K562 (cell line): ENCODE results near the gene MRAP2. TPM values are rescaled to one million over a fixed set of nuclear protein-coding genes. Genes with fewer than 3 reads are reported as not detected.

Source experiments
- ATAC-seq: fragments of 200-7000 bp; cut with Tn5 transposase; 3 replicates; pipeline ENCODE4 v1.9.1; 2020; ENCODE audit warnings: moderate library complexity
- BruUV-seq: library from RNA; stranded (reverse); fragments of 400-500 nt; replicated peaks from 2 replicates; lab custom pipeline; 2021; lab: Mats Ljungman, UMichigan
- CTCF ChIA-PET: fragments of 300-600 bp; formaldehyde crosslinking; extraction: SDS; loops from one replicate; lab custom pipeline; 2021; ENCODE audit warnings: low intra/inter-chr PET ratio; lab: Yijun Ruan, JAX
- POLR2A ChIA-PET: fragments of 300-600, 350-650 bp; sonication (Branson Sonifier 250); formaldehyde crosslinking; extraction: SDS; loops from one replicate; lab custom pipeline; 2021; ENCODE audit warnings: antibody characterized with exemption, inconsistent platforms; lab: Yijun Ruan, JAX
- DNase-seq, 4 experiments: peaks; one replicate each; pipeline versions ENCODE4 v3.0.0 to v3.0.0-alpha.2; 2011 to 2018; ENCODE audit warnings: low spot score in 3 of 4, mixed read lengths in 3 of 4; ENCODE audit errors: extremely low read depth in 1 of 4
- FAIRE-seq: peaks from 2 replicates; lab custom pipeline; 2011; peaks lifted over from hg19 to GRCh38; lab: Jason Lieb, UNC
- H2AFZ ChIP-seq: 2 replicates; pipeline ENCODE4 v1.6.0; 2011; ENCODE audit warnings: low read depth, low read length, control low read depth, inconsistent platforms
- H3K27ac ChIP-seq: fragments of 200-600 bp; 3 replicates; pipeline ENCODE4 v1.8.0; 2011; ENCODE audit warnings: low read depth, mild to moderate bottlenecking, control low read depth, inconsistent platforms, low read length, moderate library complexity, mixed read lengths; ENCODE audit errors: extremely low read depth
- H3K27me3 ChIP-seq, 2 experiments: fragments of 300-600 bp in 1 of 2; 2 replicates in 1 of 2; 3 replicates in 1 of 2; pipeline versions ENCODE4 v1.6.0 to v1.8.0; 2011; ENCODE audit warnings: inconsistent platforms in 2 of 2, low read length in 2 of 2, mild to moderate bottlenecking in 1 of 2, mixed read lengths in 1 of 2, moderate library complexity in 1 of 2; ENCODE audit not compliant: control insufficient read depth in 2 of 2, insufficient read depth in 2 of 2
- H3K36me3 ChIP-seq: fragments of 300-600 bp; 3 replicates; pipeline ENCODE4 v1.8.0; 2011; ENCODE audit warnings: mild to moderate bottlenecking, low read length, inconsistent platforms; ENCODE audit not compliant: control insufficient read depth, insufficient read depth
- H3K4me1 ChIP-seq, 2 experiments: fragments of 200-600 bp in 1 of 2; replicated peaks in 1 of 2; 2 replicates in 1 of 2; 3 replicates in 1 of 2; pipeline versions ENCODE4 v1.5.1 to v1.8.0; 2011; ENCODE audit warnings: inconsistent platforms in 2 of 2, low read length in 2 of 2, mild to moderate bottlenecking in 1 of 2, mixed read lengths in 1 of 2, moderate library complexity in 1 of 2; ENCODE audit not compliant: control insufficient read depth in 2 of 2, insufficient read depth in 2 of 2
- H3K4me2 ChIP-seq: 2 replicates; pipeline ENCODE4 v1.6.1; 2011; ENCODE audit warnings: low read length, control low read depth, inconsistent platforms, mixed read lengths; ENCODE audit not compliant: insufficient read depth
- H3K4me3 ChIP-seq: fragments of 200-600 bp; sonication (generic), shearing (Covaris generic); 2 replicates; pipeline ENCODE4 v1.5.1; 2016; ENCODE audit warnings: control low read depth, inconsistent platforms
- H3K79me2 ChIP-seq: fragments of 200-600 bp; 3 replicates; pipeline ENCODE4 v1.8.0; 2011; ENCODE audit warnings: low read length, inconsistent platforms; ENCODE audit not compliant: control insufficient read depth, insufficient read depth
- H3K9ac ChIP-seq, 2 experiments: 2 replicates each; pipeline versions ENCODE4 v1.6.0 to v1.6.1; 2011; ENCODE audit warnings: low read depth in 2 of 2, low read length in 2 of 2, control low read depth in 1 of 2, inconsistent platforms in 1 of 2, mild to moderate bottlenecking in 1 of 2, mixed read lengths in 1 of 2; ENCODE audit not compliant: insufficient read depth in 1 of 2
- H3K9me1 ChIP-seq: one replicate; pipeline ENCODE4 v1.6.0; 2011; ENCODE audit warnings: inconsistent platforms, mild to moderate bottlenecking, low read length, moderate library complexity; ENCODE audit not compliant: control insufficient read depth, insufficient read depth
- H3K9me3 ChIP-seq: replicated peaks from 2 replicates; pipeline ENCODE4 v1.5.1; 2011; ENCODE audit warnings: low read depth, low read length, inconsistent platforms; ENCODE audit not compliant: control insufficient read depth, insufficient read depth
- H4K20me1 ChIP-seq: replicated peaks from 2 replicates; pipeline ENCODE4 v1.6.1; 2011; ENCODE audit warnings: low read length, inconsistent platforms, mixed read lengths; ENCODE audit not compliant: control insufficient read depth, insufficient read depth
- ARID1B ChIP-seq: fragments of 450-650 bp; IDR thresholded peaks from 2 replicates; pipeline ENCODE4 v1.6.1; 2016; ENCODE audit warnings: antibody characterized with exemption, mild to moderate bottlenecking, inconsistent platforms
- CBFA2T2 ChIP-seq: fragments of 450-650 bp; conservative IDR thresholded peaks from 2 replicates; pipeline ENCODE4 v1.6.1; 2017; ENCODE audit warnings: mild to moderate bottlenecking
- CBFA2T3 ChIP-seq: fragments of 450-650 bp; IDR thresholded peaks from 2 replicates; pipeline ENCODE4 v1.6.1; 2017
- DMBX1 ChIP-seq: fragments of 250-450 bp; sonication (Bioruptor Pico); IDR thresholded peaks from 2 replicates; pipeline ENCODE4 v1.8.0; 2022; ENCODE audit warnings: inconsistent platforms, mild to moderate bottlenecking, moderate library complexity, borderline replicate concordance
- FOSL1 ChIP-seq: fragments of 200-800 bp; sonication (Bioruptor generic); conservative IDR thresholded peaks from 2 replicates; pipeline ENCODE4 v1.6.1; 2016; ENCODE audit warnings: missing genetic modification characterization, missing compliant biosample characterization
- KAT2B ChIP-seq: IDR thresholded peaks from one replicate; pipeline ENCODE4 v1.6.1; 2012; ENCODE audit warnings: low read depth, mild to moderate bottlenecking, control low read depth, inconsistent platforms, low read length, moderate library complexity
- L3MBTL2 ChIP-seq: fragments of 450-650 bp; IDR thresholded peaks from 2 replicates; pipeline ENCODE4 v1.6.1; 2016; ENCODE audit warnings: mild to moderate bottlenecking, moderate library complexity
- MEIS2 ChIP-seq: fragments of 450-650 bp; IDR thresholded peaks from 2 replicates; pipeline ENCODE4 v1.6.1; 2014; ENCODE audit warnings: mild to moderate bottlenecking; ENCODE audit not compliant: partially characterized antibody
- SMAD4 ChIP-seq: fragments of 250-450 bp; sonication (Bioruptor Pico); conservative IDR thresholded peaks from 2 replicates; pipeline ENCODE4 v1.8.0; 2021; ENCODE audit warnings: inconsistent platforms, mild to moderate bottlenecking, moderate library complexity
- ZBTB17 ChIP-seq: fragments of 450-650 bp; formaldehyde crosslinking; IDR thresholded peaks from 2 replicates; pipeline ENCODE4 v1.4.0; 2020; ENCODE audit warnings: mild to moderate bottlenecking
- WGBS: fragments of 100-300 bp; shearing (Covaris generic); methylation state at CpG from one replicate; pipeline ENCODE4 v1.1.6; 2016; ENCODE audit warnings: low coverage, mixed read lengths; ENCODE audit not compliant: insufficient coverage; ENCODE audit errors: missing lambda C conversion rate; 5-methylcytosine and 5-hydroxymethylcytosine counted together
- in situ Hi-C: fragments of 300-500 bp; cut with MboI; formaldehyde crosslinking; loops from 4 replicates; pipeline ENCODE4 v1.15.0; 2018; ENCODE audit warnings: inconsistent platforms, mixed read lengths
- intact Hi-C: fragments of 100-400 bp; cut with micrococcal nuclease; formaldehyde crosslinking; loops from 2 replicates; pipeline ENCODE4 v1.14.2; 2022
- polyA plus RNA-seq, 8 experiments: library from polyadenylated mRNA; depleted of rRNA in 4 of 8; stranded (reverse) in 5 of 8; unstranded in 3 of 8; fragments of >200 nt; fragmentation: Nextera tagmentation in 2 of 8; fragmentation: Illumina TruSeq in 1 of 8; extraction: Ambion mirVana in 2 of 8; extraction: Trizol in 1 of 8; gene quantifications; 2 replicates each; pipeline versions ENCODE4 v1.2.1 to v1.2.3, GENCODE V29; 2011 to 2014; ENCODE audit warnings: inconsistent platforms in 1 of 8, missing spikeins in 1 of 8
- total RNA-seq, 7 experiments: library from RNA; depleted of rRNA in 6 of 7; stranded (reverse); fragments of >200 nt in 6 of 7; fragmentation: Illumina TruSeq in 2 of 7; extraction: Trizol in 2 of 7; gene quantifications; 2 replicates each; pipeline versions ENCODE4 v1.2.1 to v1.2.3, GENCODE V29; 2011 to 2021; ENCODE audit warnings: low replicate concordance in 1 of 7

The MRAP2 gene
- total and polyA plus RNA-seq, 9 of the 15 experiments (the other 6 are each of a cell fraction or from before 2014, with no cell fraction given) = 5.9 to 38.9 (median 9.3) TPM

GRCh38 chr6:84081222-84081621 is 47.6 kb downstream of the MRAP2 start:
- Histone ChIP-seq H3K4me2 (no peak overlapping the region), H3K36me3 (no peaks in the 10 kb centered on the region), H3K27ac (no peak overlapping the region), H3K79me2 (no peaks in the 10 kb centered on the region), H4K20me1 (no peaks in the 10 kb centered on the region), H3K9me3 (no peaks in the 10 kb centered on the region), H3K27me3 (no peaks in the 10 kb centered on the region), H3K9ac (no peak overlapping the region), H3K9me1 (no peaks in the 10 kb centered on the region), H3K4me3 (no peak overlapping the region), H2AFZ (no peak overlapping the region), H3K4me1 (peaks cover 0 to 5% of the 10 kb centered on the region in 2 experiments; a peak in 2 of 5 replicates)
- FAIRE-seq (peak; percentile 29), DNase-seq (peak in 1 of 4 experiments; percentile 41), ATAC-seq (peak; percentile 14; the same call in 1 of the 3 replicates)
- ChIA-PET POLR2A (no interaction called here), CTCF (no interaction called here)
- BruUV-seq = no TSS peak
- 47% methylated on average over 2 of the region's 2 CpGs for WGBS
- intact Hi-C loops = no loop called here
- in situ Hi-C loops = no loop called here
- TF ChIP-seq FOSL1 (peak; percentile 40), ZBTB17 (CRISPR knock-in tag) (no peak), MEIS2 (peak; percentile 53), ARID1B (0 out of 2 replicates have a peak, but pooled peaks have one; percentile 18), KAT2B (no peak), SMAD4 (CRISPR knock-in tag) (0 out of 2 replicates have a peak, but pooled peaks have one; percentile 15), DMBX1 (CRISPR knock-in tag) (peak; percentile 52; the same call in 1 of the 2 replicates), L3MBTL2 (no peak), CBFA2T2 (0 out of 2 replicates have a peak, but pooled peaks have one; percentile 28), CBFA2T3 (peak; percentile 61)
